Ovary (tissue), 9 donors: ENCODE measurements around the gene LCN12. TPM values are rescaled to one million over a fixed set of nuclear protein-coding genes. Genes with fewer than 3 reads are reported as not detected.

ENCODE experiments used
- DNase-seq, 5 donors: peaks; one replicate each; pipeline ENCODE4 v3.0.0-alpha.2; 2019 to 2020
- H3K27ac ChIP-seq, 2 donors: fragments of 200-600 bp; one replicate each; pipeline versions ENCODE4 v1.5.1 to v1.8.0; 2019 to 2022
- H3K27me3 ChIP-seq: fragments of 200-600 bp; one replicate; pipeline ENCODE4 v1.8.0; 2022
- H3K36me3 ChIP-seq: fragments of 200-600 bp; sonication (generic); one replicate; pipeline ENCODE4 v1.5.1; 2019
- H3K4me1 ChIP-seq: one replicate; pipeline ENCODE4 v1.8.1; 2013; ENCODE audit warnings: mild to moderate bottlenecking, moderate library complexity; ENCODE audit not compliant: insufficient read depth
- H3K4me3 ChIP-seq: fragments of 200-600 bp; sonication (generic); one replicate; pipeline ENCODE4 v1.5.1; 2017
- H3K9me3 ChIP-seq, 2 donors: fragments of 200-600 bp in 1 of 2; sonication (generic) in 1 of 2; one replicate each; pipeline versions ENCODE4 v1.5.1 to v1.8.1; 2013 to 2019; ENCODE audit warnings: mild to moderate bottlenecking in 1 of 2, moderate library complexity in 1 of 2
- CTCF ChIP-seq, 3 donors: fragments of 450-650 bp in 2 of 3; fragments of 200-600 bp in 1 of 3; IDR thresholded peaks; one replicate each; pipeline versions ENCODE4 v1.5.1 to v1.8.0; 2016 to 2022; ENCODE audit warnings: antibody characterized with exemption in 3 of 3, mild to moderate bottlenecking in 1 of 3
- EP300 ChIP-seq: sonication (generic); formaldehyde crosslinking; IDR thresholded peaks from one replicate; pipeline ENCODE4 v1.6.1; 2017; ENCODE audit warnings: antibody characterized with exemption
- POLR2A ChIP-seq: fragments of 450-650 bp; IDR thresholded peaks from one replicate; pipeline ENCODE4 v1.6.1; 2017; ENCODE audit warnings: antibody characterized with exemption, mild to moderate bottlenecking, moderate library complexity
- WGBS, 3 donors: extraction: QIAGEN DNeasy Blood & Tissue Kit in 1 of 3; methylation state at CpG; one replicate each; pipeline versions ENCODE4 v1.1.5 to v1.1.7; 2013 to 2017; 5-methylcytosine and 5-hydroxymethylcytosine counted together
- intact Hi-C, 4 donors: fragments of 100-400 bp; cut with DNase I; formaldehyde crosslinking; loops; one replicate each; pipeline versions ENCODE4 v1.11.0 to v1.15.1; 2022 to 2023
- polyA plus RNA-seq, 2 donors: library from polyadenylated mRNA; stranded (reverse); fragments of 200-250 nt in 1 of 2; fragments of 350-450 nt in 1 of 2; fragmentation: Illumina TruSeq in 1 of 2; extraction: RNeasy Lipid Tissue Mini Kit (QIAGEN cat#74804) in 1 of 2; gene quantifications; one replicate each; pipeline ENCODE4 v1.2.3, GENCODE V29; 2013 to 2014
- total RNA-seq, 7 donors: library from RNA; depleted of rRNA in 2 of 7; stranded (reverse); fragments of >200 nt in 2 of 7; fragmentation: NEBNext Ultra II Directional in 3 of 7; extraction: Animal tissue kit (Norgen Biotek cat#: 25700) in 3 of 7; gene quantifications; one replicate each; pipeline versions ENCODE4 v1.1.0 to v1.2.4, GENCODE V29; 2016 to 2023
- donor health status: DM: no; HTN: no; CAD: no; lungs with moderate emphysema.
- donor health status: DM: no; HTN: no; CAD: no.
- donor health status: Bipolar disorder and iron deficiency.
- donor health status: DM: yes; HTN: yes; CAD: no.
- donor health status: DM: no; HTN: no; CAD: no.
- donor health status: DM: yes; HTN: yes; CAD: no.

The LCN12 gene
- total and polyA plus RNA-seq, 9 donors = 1.1 to 40.9 (median 13.4) TPM

DNA sequence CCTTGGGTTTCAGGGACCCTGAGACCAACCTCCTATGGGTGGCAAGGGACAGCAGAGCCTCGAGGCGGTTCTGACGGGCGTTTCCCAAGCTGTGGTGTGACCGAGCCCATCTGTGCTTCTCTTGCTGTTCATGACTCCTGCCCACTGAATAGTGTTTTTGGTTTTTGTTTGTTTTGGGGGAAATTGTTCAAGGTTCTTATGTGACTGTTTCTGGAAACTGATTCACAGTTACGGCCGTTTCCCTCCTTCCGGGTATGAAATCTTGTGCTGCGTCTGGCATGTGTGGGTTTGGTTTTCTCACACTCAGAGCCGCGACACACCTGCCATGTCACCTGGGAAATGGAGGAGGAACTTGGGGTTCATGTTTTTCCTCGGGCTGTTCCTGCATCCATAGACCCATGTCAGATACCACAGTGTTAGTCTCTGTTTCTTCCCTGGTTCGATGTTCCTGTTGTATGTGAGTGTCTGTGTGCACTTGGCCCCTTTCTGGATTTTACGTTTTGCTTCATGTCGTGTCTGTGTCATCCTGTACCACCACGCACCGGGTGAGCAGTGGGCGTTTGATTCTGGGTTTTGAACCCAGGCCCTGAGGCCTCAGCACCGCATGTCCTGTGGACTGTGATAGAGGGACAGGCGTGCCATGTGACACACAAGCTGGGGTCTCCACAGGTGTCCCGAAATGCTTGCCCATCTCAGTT lies 36.3 kb upstream of the LCN12 start:
- no peaks in the 10 kb centered on the region for H3K9me3 ChIP-seq
- H3K4me1 ChIP-seq = no peaks in the 10 kb centered on the region
- intact Hi-C loops = no loop called here
- no peaks in the 10 kb centered on the region for H3K36me3 ChIP-seq
- no peaks in the 10 kb centered on the region for H3K27me3 ChIP-seq
- WGBS, 3 donors = 84 to 87% (median 86%) methylated on average over 21 of the region's 21 CpGs
- H3K4me3 ChIP-seq = no peak overlapping the region
- no peak for TF ChIP-seq CTCF (IDR thresholded peaks at IDR 0.05)
- TF ChIP-seq POLR2A = no peak
- TF ChIP-seq EP300 = no peak
- H3K27ac ChIP-seq = no peak overlapping the region
- DNase-seq = no peak

- no peak for DNase-seq
- no peak overlapping the region for H3K4me3 ChIP-seq
- H3K36me3 ChIP-seq = no peaks in the 10 kb centered on the region
These were observed 35.5 kb upstream of the LCN12 start for GRCh38 chr9:136916330-136917184.

GRCh38 chr9:136917902-136918301 lies 34.2 kb upstream of the LCN12 start:
- Histone ChIP-seq H3K27me3 (no peaks in the 10 kb centered on the region), H3K4me1 (no peaks in the 10 kb centered on the region), H3K4me3 (no peak overlapping the region), H3K36me3 (no peaks in the 10 kb centered on the region), H3K9me3 (no peaks in the 10 kb centered on the region), H3K27ac (no peak overlapping the region)
- intact Hi-C loops = no loop called here
- 82 to 88% (median 84%) methylated on average over 11 of the region's 11 CpGs for WGBS, 3 donors
- DNase-seq = no peak
- TF ChIP-seq EP300 = no peak
- no peak for TF ChIP-seq CTCF (IDR thresholded peaks at IDR 0.05)
- no peak for TF ChIP-seq POLR2A

More at GRCh38 chr9:136916330-136917184, 35.5 kb upstream of the LCN12 start:
- intact Hi-C loops = no loop called here
- Histone ChIP-seq H3K27ac (no peak overlapping the region), H3K4me1 (no peaks in the 10 kb centered on the region), H3K9me3 (no peaks in the 10 kb centered on the region), H3K27me3 (no peaks in the 10 kb centered on the region)
- 89 to 91% (median 90%) methylated on average over 32 of the region's 32 CpGs for WGBS, 3 donors
- TF ChIP-seq EP300 (no peak), CTCF (IDR thresholded peaks at IDR 0.05) (no peak), POLR2A (no peak)

DNA sequence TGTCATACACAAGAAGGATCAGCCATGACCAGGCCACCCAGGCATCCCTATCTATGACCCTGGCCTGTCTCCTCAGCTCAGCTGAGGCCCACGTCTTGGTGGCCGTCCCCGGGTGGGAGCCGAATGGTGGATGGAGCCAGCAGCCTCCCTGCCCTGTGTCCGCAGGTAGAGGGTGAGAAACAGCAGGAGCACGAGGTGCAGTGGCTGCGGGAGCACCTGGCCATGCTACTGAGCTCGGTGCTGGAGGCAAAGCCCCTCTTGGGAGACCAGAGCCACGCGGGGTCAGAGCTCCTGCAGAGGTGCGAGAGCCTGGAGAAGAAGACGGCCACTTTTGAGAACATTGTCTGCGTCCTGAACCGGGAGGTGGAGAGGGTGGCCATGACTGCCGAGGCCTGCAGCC lies 32.0 kb upstream of the LCN12 start:
- Histone ChIP-seq H3K4me1 (no peaks in the 10 kb centered on the region), H3K27me3 (no peaks in the 10 kb centered on the region), H3K36me3 (no peaks in the 10 kb centered on the region), H3K9me3 (no peaks in the 10 kb centered on the region), H3K4me3 (no peak overlapping the region), H3K27ac (no peak overlapping the region)
- TF ChIP-seq POLR2A (no peak), EP300 (no peak), CTCF (IDR thresholded peaks at IDR 0.05) (no peak)
- DNase-seq = no peak
- 94 to 96% (median 95%) methylated on average over 15 of the region's 15 CpGs for WGBS, 3 donors
- intact Hi-C loops = no loop called here
